ENCODE measurements around the gene RCOR2. TPM values are rescaled to one million over a fixed set of nuclear protein-coding genes. Genes with fewer than 3 reads are reported as not detected.

RCOR2 gene
- total RNA-seq, 1 donor from 2014 or later: 39.7 TPM

- Mint-ChIP-seq H3K4me1 (ENCODE audit: low read depth) (peaks cover 41% of the 10 kb centered on the region), H3K27ac (peak overlapping the region; percentile 6), H3K4me3 (ENCODE audit: low read depth) (no peak overlapping the region), H3K27me3 (no peaks in the 10 kb centered on the region), H3K9me3 (ENCODE audit: low read depth) (no peaks in the 10 kb centered on the region), H3K36me3 (ENCODE audit: insufficient read depth) (no peaks in the 10 kb centered on the region)
- no peak for TF ChIP-seq CTCF (IDR thresholded peaks at IDR 0.05; ENCODE audit: unreplicated experiment)
- DNase-seq (ENCODE audit: low spot score, unreplicated experiment): no peak
Measured at GRCh38 chr11:63870351-63871140, 46.4 kb downstream of the RCOR2 start.

DNA sequence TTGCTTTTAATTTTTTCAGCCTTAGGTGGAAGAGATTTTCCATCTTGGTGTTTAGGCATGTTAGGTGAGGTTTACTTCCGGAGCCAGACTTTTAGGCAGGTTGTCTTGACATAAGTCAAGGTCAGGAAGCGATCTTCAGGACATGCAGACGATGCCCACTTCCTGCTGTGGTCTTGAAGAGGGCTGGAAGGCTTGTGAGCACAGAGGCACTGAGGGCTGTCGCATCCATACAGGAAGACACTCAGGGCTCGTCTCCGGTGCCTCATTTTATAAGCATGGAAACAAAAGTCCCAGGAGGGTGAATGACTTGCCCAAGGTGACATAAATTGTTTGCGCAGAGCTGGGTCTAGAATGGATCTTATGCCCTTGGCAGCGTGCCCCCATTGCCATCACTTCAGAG, 47.3 kb downstream of the RCOR2 start:
- H3K9me3 Mint-ChIP-seq (ENCODE audit: low read depth): no peaks in the 10 kb centered on the region
- no peak for TF ChIP-seq CTCF (IDR thresholded peaks at IDR 0.05; ENCODE audit: unreplicated experiment)
- H3K4me3 Mint-ChIP-seq (ENCODE audit: low read depth): no peak overlapping the region
- no peaks in the 10 kb centered on the region for H3K36me3 Mint-ChIP-seq (ENCODE audit: insufficient read depth)
- H3K4me1 Mint-ChIP-seq (ENCODE audit: low read depth): peaks cover 42% of the 10 kb centered on the region
- no peaks in the 10 kb centered on the region for H3K27me3 Mint-ChIP-seq
- H3K27ac Mint-ChIP-seq: no peak overlapping the region
- DNase-seq (ENCODE audit: low spot score, unreplicated experiment): no peak

DNA sequence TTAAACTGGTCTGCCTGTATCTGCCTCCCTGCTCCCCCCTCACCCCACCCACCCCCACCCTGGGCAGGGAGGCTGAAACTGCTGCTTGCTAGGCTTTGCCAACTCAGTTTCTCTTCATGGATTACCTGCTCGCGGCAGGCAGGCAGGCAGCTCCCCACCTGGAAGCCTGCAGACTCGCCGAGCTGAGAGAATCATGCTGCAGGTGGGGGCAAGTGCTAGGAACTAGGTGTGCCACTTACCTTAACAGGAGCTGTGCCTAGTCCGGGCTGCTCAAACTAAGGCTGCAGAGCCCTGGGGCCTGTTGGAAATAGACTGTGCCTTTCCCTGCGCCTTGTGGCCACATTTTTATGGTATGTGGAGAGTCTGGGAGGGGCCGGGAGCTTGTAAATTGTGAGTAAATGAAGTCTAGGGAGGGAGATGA, 47.8 kb downstream of the RCOR2 start:
- DNase-seq (ENCODE audit: low spot score, unreplicated experiment): no peak
- H3K27ac Mint-ChIP-seq: no peak overlapping the region
- no peak for TF ChIP-seq CTCF (IDR thresholded peaks at IDR 0.05; ENCODE audit: unreplicated experiment)
- no peak overlapping the region for H3K4me3 Mint-ChIP-seq (ENCODE audit: low read depth)
- no peaks in the 10 kb centered on the region for H3K9me3 Mint-ChIP-seq (ENCODE audit: low read depth)
- H3K36me3 Mint-ChIP-seq (ENCODE audit: insufficient read depth): no peaks in the 10 kb centered on the region
- no peaks in the 10 kb centered on the region for H3K27me3 Mint-ChIP-seq
- H3K4me1 Mint-ChIP-seq (ENCODE audit: low read depth): peaks cover 37% of the 10 kb centered on the region

GRCh38 chr11:63868399-63869064, 48.4 kb downstream of the RCOR2 start:
- no peak for TF ChIP-seq CTCF (IDR thresholded peaks at IDR 0.05; ENCODE audit: unreplicated experiment)
- no peak overlapping the region for H3K27ac Mint-ChIP-seq
- H3K9me3 Mint-ChIP-seq (ENCODE audit: low read depth): no peaks in the 10 kb centered on the region
- no peaks in the 10 kb centered on the region for H3K36me3 Mint-ChIP-seq (ENCODE audit: insufficient read depth)
- H3K27me3 Mint-ChIP-seq: no peaks in the 10 kb centered on the region
- no peak for DNase-seq (ENCODE audit: low spot score, unreplicated experiment)
- H3K4me3 Mint-ChIP-seq (ENCODE audit: low read depth): no peak overlapping the region
- peaks cover 34% of the 10 kb centered on the region for H3K4me1 Mint-ChIP-seq (ENCODE audit: low read depth)

GRCh38 chr11:63867511-63867910, 49.5 kb downstream of the RCOR2 start:
- TF ChIP-seq CTCF (IDR thresholded peaks at IDR 0.05; ENCODE audit: unreplicated experiment): no peak
- H3K4me3 Mint-ChIP-seq (ENCODE audit: low read depth): no peak overlapping the region
- H3K27ac Mint-ChIP-seq: no peak overlapping the region
- H3K27me3 Mint-ChIP-seq: no peaks in the 10 kb centered on the region
- no peaks in the 10 kb centered on the region for H3K9me3 Mint-ChIP-seq (ENCODE audit: low read depth)
- DNase-seq (ENCODE audit: low spot score, unreplicated experiment): no peak
- H3K36me3 Mint-ChIP-seq (ENCODE audit: insufficient read depth): peaks cover 3% of the 10 kb centered on the region
- H3K4me1 Mint-ChIP-seq (ENCODE audit: low read depth): peaks cover 32% of the 10 kb centered on the region
